ENCODE results near the gene NNT.

DNA sequence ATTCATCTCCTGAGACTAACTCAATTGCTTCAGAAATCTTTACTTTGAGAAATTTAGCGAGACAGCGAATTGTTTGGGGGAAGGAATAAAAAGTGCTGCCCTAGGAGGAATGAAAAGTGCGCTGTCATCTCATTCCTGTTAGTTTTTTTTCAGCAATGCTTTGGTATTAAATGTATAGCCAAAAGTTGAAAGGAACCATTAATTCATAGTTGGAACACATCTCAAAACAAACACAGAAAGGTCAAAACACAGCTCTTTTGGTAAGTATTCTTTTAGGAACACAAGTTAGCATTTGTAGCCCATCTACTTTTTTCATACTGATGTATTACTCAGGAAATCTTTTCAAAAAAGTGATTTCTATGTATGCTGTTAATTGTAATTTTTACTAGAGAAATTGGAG, 109.1 kb downstream of the NNT start:
- TF ChIP-seq, protein P1, sequence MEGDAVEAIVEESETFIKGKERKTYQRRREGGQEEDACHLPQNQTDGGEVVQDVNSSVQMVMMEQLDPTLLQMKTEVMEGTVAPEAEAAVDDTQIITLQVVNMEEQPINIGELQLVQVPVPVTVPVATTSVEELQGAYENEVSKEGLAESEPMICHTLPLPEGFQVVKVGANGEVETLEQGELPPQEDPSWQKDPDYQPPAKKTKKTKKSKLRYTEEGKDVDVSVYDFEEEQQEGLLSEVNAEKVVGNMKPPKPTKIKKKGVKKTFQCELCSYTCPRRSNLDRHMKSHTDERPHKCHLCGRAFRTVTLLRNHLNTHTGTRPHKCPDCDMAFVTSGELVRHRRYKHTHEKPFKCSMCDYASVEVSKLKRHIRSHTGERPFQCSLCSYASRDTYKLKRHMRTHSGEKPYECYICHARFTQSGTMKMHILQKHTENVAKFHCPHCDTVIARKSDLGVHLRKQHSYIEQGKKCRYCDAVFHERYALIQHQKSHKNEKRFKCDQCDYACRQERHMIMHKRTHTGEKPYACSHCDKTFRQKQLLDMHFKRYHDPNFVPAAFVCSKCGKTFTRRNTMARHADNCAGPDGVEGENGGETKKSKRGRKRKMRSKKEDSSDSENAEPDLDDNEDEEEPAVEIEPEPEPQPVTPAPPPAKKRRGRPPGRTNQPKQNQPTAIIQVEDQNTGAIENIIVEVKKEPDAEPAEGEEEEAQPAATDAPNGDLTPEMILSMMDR (IDR thresholded peaks at IDR 0.05; ENCODE audit: low read depth, low read length), result no peak
- TF ChIP-seq POLR2A (IDR thresholded peaks at IDR 0.05; ENCODE audit: extremely low read depth, insufficient read length), result no peak
- TF ChIP-seq, protein P2, sequence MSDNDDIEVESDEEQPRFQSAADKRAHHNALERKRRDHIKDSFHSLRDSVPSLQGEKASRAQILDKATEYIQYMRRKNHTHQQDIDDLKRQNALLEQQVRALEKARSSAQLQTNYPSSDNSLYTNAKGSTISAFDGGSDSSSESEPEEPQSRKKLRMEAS (IDR thresholded peaks at IDR 0.05; ENCODE audit: low read depth, low read length), result no peak
- TF ChIP-seq MYC (IDR thresholded peaks at IDR 0.05; ENCODE audit: low read depth, low read length), result no peak

Data from NB4 (cell line).